T-cell (primary cell): ENCODE measurements around the gene MCF2L2. TPM values are rescaled to one million over a fixed set of nuclear protein-coding genes. Genes with fewer than 3 reads are reported as not detected.

Experiments used
- ATAC-seq, 4 experiments: fragments of 200-7000 bp in 3 of 4; fragments of 150-1000 bp in 1 of 4; cut with Tn5 transposase; replicated peaks in 1 of 4; 1 replicate in 3 of 4; 2 replicates in 1 of 4; pipeline ENCODE4 v1.10.0; 2021; ENCODE audit warnings: moderate library complexity in 3 of 4, mild to moderate bottlenecking in 2 of 4, moderate number of reproducible peaks in 1 of 4
- CTCF ChIA-PET, 2 donors: fragments of 300-600 bp; sonication (Branson Sonifier 250); formaldehyde crosslinking; loops; one replicate each; lab custom pipeline; 2022; ENCODE audit warnings: antibody characterized with exemption in 2 of 2; lab: Charles Lee
- POLR2A ChIA-PET, 2 donors: fragments of 300-600 bp; sonication (Branson Sonifier 250); formaldehyde crosslinking; loops; one replicate each; lab custom pipeline; 2022; ENCODE audit warnings: antibody characterized with exemption in 2 of 2; lab: Charles Lee
- DNase-seq, 35 experiments: peaks; one replicate each; pipeline versions ENCODE4 v3.0.0 to v3.0.0-alpha.2; 2013 to 2023
- H3K27ac ChIP-seq: one replicate; pipeline ENCODE4 v1.5.1; 2013; ENCODE audit warnings: low read length
- H3K27me3 ChIP-seq, 2 experiments: replicated peaks in 1 of 2; 1 replicate in 1 of 2; 2 replicates in 1 of 2; pipeline versions ENCODE4 v1.6.1 to v1.7.0; 2013; ENCODE audit warnings: low read length in 1 of 2, mixed read lengths in 1 of 2; ENCODE audit not compliant: control insufficient read depth in 2 of 2, insufficient read depth in 2 of 2; ENCODE audit errors: extremely low read depth in 1 of 2
- H3K36me3 ChIP-seq, 2 donors: 1 replicate in 1 of 2; 2 replicates in 1 of 2; pipeline versions ENCODE4 v1.6.1 to v1.7.0; 2013; ENCODE audit warnings: low read length in 1 of 2; ENCODE audit not compliant: control insufficient read depth in 2 of 2, insufficient read depth in 1 of 2; ENCODE audit errors: extremely low read depth in 1 of 2
- H3K4me1 ChIP-seq, 2 experiments: 1 replicate in 1 of 2; 2 replicates in 1 of 2; pipeline versions ENCODE4 v1.6.1 to v1.7.0; 2013; ENCODE audit warnings: low read length in 2 of 2, mixed read lengths in 1 of 2; ENCODE audit not compliant: insufficient read depth in 2 of 2, control insufficient read depth in 1 of 2; ENCODE audit errors: extremely low read depth in 1 of 2
- H3K4me3 ChIP-seq, 2 donors: 1 replicate in 1 of 2; 2 replicates in 1 of 2; pipeline versions ENCODE4 v1.5.1 to v1.7.0; 2013; ENCODE audit warnings: mild to moderate bottlenecking in 2 of 2, low read length in 1 of 2, moderate library complexity in 1 of 2; ENCODE audit not compliant: control insufficient read depth in 1 of 2; ENCODE audit errors: extremely low read depth in 1 of 2
- H3K9me3 ChIP-seq: 2 replicates; pipeline ENCODE4 v1.7.0; 2013
- H3K27ac Mint-ChIP-seq, 2 donors: one replicate each; pipeline ENCODE4 v1.8.0; 2020 to 2021; ENCODE audit warnings: mild to moderate bottlenecking in 2 of 2, mixed read lengths in 2 of 2
- H3K27me3 Mint-ChIP-seq, 2 donors: one replicate each; pipeline ENCODE4 v1.8.0; 2021 to 2022; ENCODE audit warnings: mixed read lengths in 2 of 2
- H3K36me3 Mint-ChIP-seq: one replicate; pipeline ENCODE4 v1.8.0; 2021; ENCODE audit warnings: mixed read lengths
- H3K4me1 Mint-ChIP-seq, 3 donors: one replicate each; pipeline ENCODE4 v1.8.0; 2020 to 2022; ENCODE audit warnings: mixed read lengths in 3 of 3, mild to moderate bottlenecking in 1 of 3
- H3K4me3 Mint-ChIP-seq, 3 donors: one replicate each; pipeline ENCODE4 v1.8.0; 2020 to 2022; ENCODE audit warnings: mild to moderate bottlenecking in 3 of 3, mixed read lengths in 3 of 3, moderate library complexity in 3 of 3
- H3K9me3 Mint-ChIP-seq, 3 donors: one replicate each; pipeline ENCODE4 v1.8.0; 2020 to 2022; ENCODE audit warnings: mixed read lengths in 3 of 3
- WGBS: methylation state at CpG from one replicate; pipeline ENCODE4 v1.1.5; 2013; ENCODE audit warnings: missing lambda C conversion rate; ENCODE audit not compliant: insufficient coverage; 5-methylcytosine and 5-hydroxymethylcytosine counted together
- total RNA-seq, 35 experiments: library from RNA in 6 of 35; stranded (reverse) in 6 of 35; fragments of 120-200 nt in 1 of 35; gene quantifications; one replicate each; pipeline versions ENCODE4 v1.2.1 to v1.2.4 and lab custom pipeline; 2013 to 2026

MCF2L2 gene
- total RNA-seq, 5 donors from 2014 or later (not counting 1 experiment from before 2014, with no cell fraction given) = 4.8 to 8.1 (median 5.9) TPM

- Histone ChIP-seq H3K9me3 (no peaks in the 10 kb centered on the region), H3K4me3 (no peak overlapping the region), H3K27me3 (peaks cover 0 to 15% of the 10 kb centered on the region in 2 experiments), H3K4me1 (no peaks in the 10 kb centered on the region), H3K36me3 (no peaks in the 10 kb centered on the region), H3K27ac (no peak overlapping the region)
- H3K4me3 Mint-ChIP-seq = no peak overlapping the region
- CTCF ChIA-PET = no interaction called here
- DNase-seq (no peak), ATAC-seq (no peak)
- peaks cover 0 to 4% of the 10 kb centered on the region in 2 donors for H3K27me3 Mint-ChIP-seq
- 92% methylated on average over 3 of the region's 6 CpGs for WGBS
- no peak overlapping the region for H3K27ac Mint-ChIP-seq
- peaks cover 0 to 9% (median 4%) of the 10 kb centered on the region in 3 donors for H3K9me3 Mint-ChIP-seq
- H3K4me1 Mint-ChIP-seq = no peaks in the 10 kb centered on the region
- POLR2A ChIA-PET = no interaction called here
- peaks cover 14% of the 10 kb centered on the region for H3K36me3 Mint-ChIP-seq
Measured at GRCh38 chr3:183247011-183247589, 181.3 kb downstream of the MCF2L2 start.

- Mint-ChIP-seq H3K27me3 (peaks cover 0 to 5% of the 10 kb centered on the region in 2 donors), H3K4me1 (no peaks in the 10 kb centered on the region), H3K36me3 (peaks cover 23% of the 10 kb centered on the region), H3K4me3 (no peak overlapping the region), H3K27ac (no peak overlapping the region), H3K9me3 (peaks cover 7 to 16% (median 13%) of the 10 kb centered on the region in 3 donors)
- H3K36me3 ChIP-seq = no peaks in the 10 kb centered on the region
- CTCF ChIA-PET = interaction anchor here in 1 of 2 donors (0.6 kb wide), 1 partner anchor 203 kb away, joined by 3 read pairs; no protein-coding TSS in a partner anchor
- no peaks in the 10 kb centered on the region for H3K9me3 ChIP-seq
- POLR2A ChIA-PET = no interaction called here
- H3K4me3 ChIP-seq = no peak overlapping the region
- DNase-seq (no peak), ATAC-seq (no peak)
- no peaks in the 10 kb centered on the region for H3K4me1 ChIP-seq
- H3K27ac ChIP-seq = no peak overlapping the region
- peaks cover 0 to 10% of the 10 kb centered on the region in 2 experiments for H3K27me3 ChIP-seq
Measured at GRCh38 chr3:183244981-183245476, 183.4 kb downstream of the MCF2L2 start.

GRCh38 chr3:183244219-183244618 lies 184.2 kb downstream of the MCF2L2 start:
- ATAC-seq (no peak), DNase-seq (no peak)
- H3K36me3 Mint-ChIP-seq = peaks cover 27% of the 10 kb centered on the region
- H3K4me3 ChIP-seq = no peak overlapping the region
- no peaks in the 10 kb centered on the region for H3K36me3 ChIP-seq
- H3K4me1 Mint-ChIP-seq = no peaks in the 10 kb centered on the region
- peaks cover 7 to 16% (median 13%) of the 10 kb centered on the region in 3 donors for H3K9me3 Mint-ChIP-seq
- H3K27me3 Mint-ChIP-seq = peaks cover 3 to 7% of the 10 kb centered on the region in 2 donors
- H3K27me3 ChIP-seq = peaks cover 0 to 10% of the 10 kb centered on the region in 2 experiments
- ChIA-PET CTCF (interaction anchor here (0.6 to 0.7 kb wide), 2 partner anchors 8 to 204 kb away, joined by 3 to 4 read pairs; no protein-coding TSS in a partner anchor), POLR2A (no interaction called here)
- no peak overlapping the region for H3K27ac Mint-ChIP-seq
- H3K4me3 Mint-ChIP-seq = no peak overlapping the region
- H3K27ac ChIP-seq = no peak overlapping the region
- H3K4me1 ChIP-seq = no peaks in the 10 kb centered on the region
- no CpG with 5 or more reads among the region's 2 CpGs for WGBS
- no peaks in the 10 kb centered on the region for H3K9me3 ChIP-seq

- no peaks in the 10 kb centered on the region for H3K4me1 Mint-ChIP-seq
- Histone ChIP-seq H3K36me3 (no peaks in the 10 kb centered on the region), H3K27ac (no peak overlapping the region), H3K4me1 (no peaks in the 10 kb centered on the region), H3K9me3 (no peaks in the 10 kb centered on the region), H3K4me3 (no peak overlapping the region), H3K27me3 (peaks cover 0 to 10% of the 10 kb centered on the region in 2 experiments)
- DNase-seq (no peak), ATAC-seq (no peak)
- peaks cover 3 to 7% of the 10 kb centered on the region in 2 donors for H3K27me3 Mint-ChIP-seq
- H3K27ac Mint-ChIP-seq = no peak overlapping the region
- peaks cover 7 to 16% (median 13%) of the 10 kb centered on the region in 3 donors for H3K9me3 Mint-ChIP-seq
- no peak overlapping the region for H3K4me3 Mint-ChIP-seq
- CTCF ChIA-PET = no interaction called here
- peaks cover 27% of the 10 kb centered on the region for H3K36me3 Mint-ChIP-seq
- 67% methylated on average over 1 of the region's 1 CpG for WGBS
- POLR2A ChIA-PET = no interaction called here
Measured at GRCh38 chr3:183242431-183242830, 186.0 kb downstream of the MCF2L2 start.

GRCh38 chr3:183239046-183239445 lies 189.4 kb downstream of the MCF2L2 start:
- POLR2A ChIA-PET = no interaction called here
- H3K36me3 ChIP-seq = no peaks in the 10 kb centered on the region
- CTCF ChIA-PET = no interaction called here
- H3K27me3 ChIP-seq = peaks cover 0 to 10% of the 10 kb centered on the region in 2 experiments
- no peak overlapping the region for H3K4me3 ChIP-seq
- no peaks in the 10 kb centered on the region for H3K4me1 ChIP-seq
- no peak for DNase-seq
- peaks cover 7 to 16% (median 13%) of the 10 kb centered on the region in 3 donors for H3K9me3 Mint-ChIP-seq
- H3K36me3 Mint-ChIP-seq = peaks cover 23% of the 10 kb centered on the region
- H3K4me3 Mint-ChIP-seq = no peak overlapping the region
- H3K27ac Mint-ChIP-seq = no peak overlapping the region
- no peak overlapping the region for H3K27ac ChIP-seq
- peaks cover 3 to 7% of the 10 kb centered on the region in 2 donors for H3K27me3 Mint-ChIP-seq
- H3K4me1 Mint-ChIP-seq = no peaks in the 10 kb centered on the region
- no peak for ATAC-seq
- 95% methylated on average over 2 of the region's 5 CpGs for WGBS
- H3K9me3 ChIP-seq = no peaks in the 10 kb centered on the region

- H3K27me3 ChIP-seq = no peaks in the 10 kb centered on the region
- Mint-ChIP-seq H3K9me3 (no peaks in the 10 kb centered on the region), H3K4me3 (no peak overlapping the region), H3K36me3 (no peaks in the 10 kb centered on the region), H3K27me3 (peaks cover 0 to 3% of the 10 kb centered on the region in 2 donors), H3K27ac (no peak overlapping the region), H3K4me1 (no peaks in the 10 kb centered on the region)
- ATAC-seq (no peak), DNase-seq (no peak)
- H3K4me1 ChIP-seq = no peaks in the 10 kb centered on the region
- POLR2A ChIA-PET = no interaction called here
- H3K27ac ChIP-seq = no peak overlapping the region
- H3K9me3 ChIP-seq = no peaks in the 10 kb centered on the region
- CTCF ChIA-PET = no interaction called here
- 67% methylated on average over 1 of the region's 4 CpGs for WGBS
- no peak overlapping the region for H3K4me3 ChIP-seq
- no peaks in the 10 kb centered on the region for H3K36me3 ChIP-seq
Measured at GRCh38 chr3:183233966-183234365, 194.5 kb downstream of the MCF2L2 start.
